Left lung (tissue), 10 donors: ENCODE data around the gene MKNK1. TPM values are rescaled to one million over a fixed set of nuclear protein-coding genes. Genes with fewer than 3 reads are reported as not detected.

ENCODE experiments used
- ATAC-seq: fragments of 200-7000 bp; cut with Tn5 transposase; one replicate; pipeline ENCODE4 v1.9.1; 2020; ENCODE audit warnings: moderate library complexity
- DNase-seq, 4 donors: peaks; one replicate each; pipeline ENCODE4 v3.0.0-alpha.2; 2013 to 2020
- H3K27ac ChIP-seq, 2 donors: fragments of 200-600 bp; sonication (generic) in 1 of 2; one replicate each; pipeline versions ENCODE4 v1.5.0 to v1.8.0; 2020 to 2021
- H3K27me3 ChIP-seq, 2 donors: fragments of 200-600 bp; sonication (generic) in 1 of 2; one replicate each; pipeline versions ENCODE4 v1.5.0 to v1.8.0; 2020 to 2021
- H3K36me3 ChIP-seq, 2 donors: fragments of 200-600 bp; sonication (generic) in 1 of 2; one replicate each; pipeline versions ENCODE4 v1.5.0 to v1.8.0; 2020 to 2021
- H3K4me1 ChIP-seq, 2 donors: fragments of 200-600 bp; one replicate each; pipeline ENCODE4 v1.8.0; 2021
- H3K4me3 ChIP-seq, 2 donors: fragments of 200-600 bp; sonication (generic) in 1 of 2; one replicate each; pipeline versions ENCODE4 v1.5.0 to v1.8.0; 2020 to 2021; ENCODE audit warnings: mild to moderate bottlenecking in 1 of 2
- H3K9me3 ChIP-seq, 2 donors: fragments of 200-600 bp; sonication (generic) in 1 of 2; one replicate each; pipeline versions ENCODE4 v1.5.0 to v1.8.0; 2020 to 2021
- intact Hi-C, 2 donors: fragments of 100-400 bp; cut with DNase I; formaldehyde crosslinking; loops; one replicate each; pipeline versions ENCODE4 v1.11.2 to v1.14.2; 2022
- polyA plus RNA-seq, 6 donors: library from polyadenylated mRNA; unstranded; fragments of 120-200 nt; gene quantifications; one replicate each; pipeline ENCODE4 v1.2.1, GENCODE V29; 2013; ENCODE audit not compliant: insufficient read length in 6 of 6
- total RNA-seq, 2 donors: library from RNA; stranded (reverse); fragmentation: NEBNext Ultra II Directional; extraction: Animal tissue kit (Norgen Biotek cat#: 25700); gene quantifications; one replicate each; pipeline ENCODE4 v1.2.1, GENCODE V29; 2021
- TF ChIP-seq, protein P1 (sequence below), 2 donors: fragments of 200-600 bp; sonication (generic) in 1 of 2; IDR thresholded peaks; one replicate each; pipeline versions ENCODE4 v1.5.0 to v1.8.0; 2021; ENCODE audit warnings: antibody characterized with exemption in 2 of 2
- donor health status: DM: no; HTN: yes; CAD: no.
- donor health status: DM: no; HTN: no; CAD: no.

The MKNK1 gene
- total and polyA plus RNA-seq, 8 donors, result 42.2 to 96.0 (median 51.4) TPM

DNA sequence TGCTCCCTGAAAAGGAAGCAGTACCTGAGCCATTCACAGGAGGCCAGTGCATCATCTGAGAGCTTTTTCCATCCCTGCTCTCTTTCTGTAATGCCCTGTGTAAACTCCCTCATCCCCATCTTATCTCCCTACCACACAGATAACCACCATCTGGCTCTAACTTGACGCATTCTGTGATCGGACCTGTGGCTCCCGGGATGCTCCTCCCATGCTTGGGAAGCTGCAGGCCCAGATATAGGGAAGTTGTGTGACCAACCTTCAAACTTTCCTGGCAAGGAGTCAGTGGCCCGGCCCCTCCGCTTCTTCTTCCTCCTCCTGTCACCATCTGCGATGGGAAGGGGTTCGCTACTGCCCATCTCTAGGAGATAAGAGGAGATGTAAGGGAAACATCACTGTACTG, 21.1 kb downstream of the MKNK1 start:
- intact Hi-C loops, result no loop called here
- peaks cover 8 to 94% of the 10 kb centered on the region in 2 donors for H3K4me1 ChIP-seq
- peaks cover 0 to 84% of the 10 kb centered on the region in 2 donors for H3K36me3 ChIP-seq
- TF ChIP-seq, protein P1, sequence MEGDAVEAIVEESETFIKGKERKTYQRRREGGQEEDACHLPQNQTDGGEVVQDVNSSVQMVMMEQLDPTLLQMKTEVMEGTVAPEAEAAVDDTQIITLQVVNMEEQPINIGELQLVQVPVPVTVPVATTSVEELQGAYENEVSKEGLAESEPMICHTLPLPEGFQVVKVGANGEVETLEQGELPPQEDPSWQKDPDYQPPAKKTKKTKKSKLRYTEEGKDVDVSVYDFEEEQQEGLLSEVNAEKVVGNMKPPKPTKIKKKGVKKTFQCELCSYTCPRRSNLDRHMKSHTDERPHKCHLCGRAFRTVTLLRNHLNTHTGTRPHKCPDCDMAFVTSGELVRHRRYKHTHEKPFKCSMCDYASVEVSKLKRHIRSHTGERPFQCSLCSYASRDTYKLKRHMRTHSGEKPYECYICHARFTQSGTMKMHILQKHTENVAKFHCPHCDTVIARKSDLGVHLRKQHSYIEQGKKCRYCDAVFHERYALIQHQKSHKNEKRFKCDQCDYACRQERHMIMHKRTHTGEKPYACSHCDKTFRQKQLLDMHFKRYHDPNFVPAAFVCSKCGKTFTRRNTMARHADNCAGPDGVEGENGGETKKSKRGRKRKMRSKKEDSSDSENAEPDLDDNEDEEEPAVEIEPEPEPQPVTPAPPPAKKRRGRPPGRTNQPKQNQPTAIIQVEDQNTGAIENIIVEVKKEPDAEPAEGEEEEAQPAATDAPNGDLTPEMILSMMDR (IDR thresholded peaks at IDR 0.05), result no peak
- no peaks in the 10 kb centered on the region for H3K27me3 ChIP-seq
- no peak for ATAC-seq
- H3K27ac ChIP-seq, result peak overlapping the region in 1 of 2 donors; percentile 88
- no peaks in the 10 kb centered on the region for H3K9me3 ChIP-seq
- H3K4me3 ChIP-seq, result no peak overlapping the region
- no peak for DNase-seq

DNA sequence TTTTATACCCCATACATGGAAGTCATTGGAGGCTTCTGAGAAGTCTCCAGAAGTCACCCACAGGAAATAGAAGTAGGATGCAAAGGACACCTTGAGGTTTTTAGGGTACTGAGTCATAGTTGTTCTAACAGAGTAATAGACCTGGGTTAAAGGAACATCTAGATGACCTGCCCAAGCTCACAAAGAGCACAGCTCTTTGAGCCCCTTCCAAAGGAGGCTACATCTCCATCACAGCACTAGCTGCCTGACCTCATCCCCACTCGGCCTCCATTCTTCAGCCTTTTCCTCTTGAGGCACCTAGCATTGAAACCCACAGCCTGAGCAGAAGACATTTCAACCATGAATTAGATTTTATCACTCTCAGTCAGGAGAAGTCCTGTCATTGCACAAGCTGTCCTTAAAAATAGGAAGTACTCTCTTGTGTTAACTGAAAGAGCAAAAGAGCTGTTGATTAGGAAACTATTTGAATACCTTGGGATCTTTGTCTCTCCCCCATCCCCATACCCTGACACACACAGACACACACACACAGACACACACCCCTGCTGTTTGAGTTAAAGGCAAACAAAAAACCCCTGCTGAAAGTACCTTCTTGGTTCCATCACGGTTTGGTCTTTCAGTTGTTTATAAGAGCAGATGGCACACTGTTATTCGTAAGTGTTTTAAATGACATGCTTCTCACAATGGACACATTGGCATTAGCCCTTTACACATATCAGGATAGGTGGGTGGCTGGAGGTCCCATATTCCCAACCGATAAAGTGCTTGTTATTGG, 22.2 kb downstream of the MKNK1 start:
- peak; percentile 43 for ATAC-seq
- H3K27ac ChIP-seq, result peak overlapping the region in 1 of 2 donors; percentile 88
- TF ChIP-seq, protein P1 (IDR thresholded peaks at IDR 0.05), result no peak
- intact Hi-C loops, result no loop called here
- H3K4me1 ChIP-seq, result peaks cover 8 to 83% of the 10 kb centered on the region in 2 donors
- no peaks in the 10 kb centered on the region for H3K9me3 ChIP-seq
- no peak overlapping the region for H3K4me3 ChIP-seq
- no peaks in the 10 kb centered on the region for H3K27me3 ChIP-seq
- H3K36me3 ChIP-seq, result peaks cover 0 to 84% of the 10 kb centered on the region in 2 donors
- no peak for DNase-seq

DNA sequence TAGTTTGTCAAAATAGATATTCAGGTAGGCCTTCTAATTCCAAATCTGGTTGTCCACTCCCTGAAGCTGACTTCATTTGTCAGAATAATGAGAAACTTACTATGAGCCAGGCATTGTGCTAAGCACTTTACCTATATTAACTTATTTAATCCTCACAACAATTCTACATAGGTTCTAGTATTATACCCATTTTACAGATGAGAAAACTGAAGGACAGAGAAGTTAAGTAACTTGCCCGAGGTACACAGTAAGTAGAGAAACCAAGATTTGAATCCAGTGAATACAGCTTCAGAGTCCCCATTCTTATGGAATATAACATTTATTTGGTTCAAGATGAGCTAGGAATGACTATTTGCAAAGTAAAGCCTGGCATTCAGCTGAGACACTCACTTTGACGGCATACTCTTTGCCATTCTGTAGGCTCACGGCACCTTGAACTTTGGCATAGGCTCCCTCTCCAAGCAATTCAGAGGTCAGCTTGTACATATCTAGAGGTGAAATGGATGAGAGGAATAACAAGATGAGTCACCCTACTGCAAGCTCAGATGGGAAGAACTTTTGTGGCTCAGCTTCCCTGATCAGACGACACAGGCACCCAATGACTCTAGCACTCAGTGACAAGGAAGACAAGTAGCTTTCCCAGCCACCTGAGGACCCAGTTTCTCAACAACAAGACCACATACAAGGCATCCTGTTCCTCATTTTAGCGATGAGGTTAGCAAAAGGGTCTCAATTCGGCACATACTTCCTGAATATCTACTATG, 23.7 kb downstream of the MKNK1 start:
- DNase-seq (no peak), ATAC-seq (no peak)
- peak overlapping the region in 1 of 2 donors; percentile 88 for H3K27ac ChIP-seq
- H3K9me3 ChIP-seq, result no peaks in the 10 kb centered on the region
- no peaks in the 10 kb centered on the region for H3K27me3 ChIP-seq
- H3K4me3 ChIP-seq, result no peak overlapping the region
- TF ChIP-seq, protein P1 (IDR thresholded peaks at IDR 0.05), result no peak
- intact Hi-C loops, result no loop called here
- H3K36me3 ChIP-seq, result peaks cover 0 to 84% of the 10 kb centered on the region in 2 donors
- H3K4me1 ChIP-seq, result peaks cover 8 to 68% of the 10 kb centered on the region in 2 donors

DNA sequence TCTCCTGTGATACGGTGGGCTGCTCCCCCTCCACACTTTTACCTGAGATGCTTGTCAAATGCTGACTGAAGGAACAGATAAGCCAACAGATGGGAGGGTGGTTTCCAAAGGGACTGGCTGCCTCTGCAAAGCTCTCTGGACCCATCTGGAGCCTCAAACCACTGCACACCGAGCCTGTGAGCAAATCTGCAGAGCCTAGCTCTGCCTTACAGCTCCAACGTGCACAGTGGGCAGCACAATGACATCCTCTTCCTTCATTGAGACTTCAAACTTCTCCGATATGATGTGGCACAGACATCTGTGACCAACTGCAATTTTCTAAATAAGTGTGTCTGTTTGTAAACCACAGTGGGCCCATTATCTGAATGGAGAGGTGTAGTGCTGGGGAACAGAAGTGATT, 26.4 kb downstream of the MKNK1 start:
- no peak overlapping the region for H3K27ac ChIP-seq
- ATAC-seq (no peak), DNase-seq (no peak)
- H3K36me3 ChIP-seq, result peaks cover 0 to 85% of the 10 kb centered on the region in 2 donors
- H3K27me3 ChIP-seq, result no peaks in the 10 kb centered on the region
- TF ChIP-seq, protein P1 (IDR thresholded peaks at IDR 0.05), result no peak
- peaks cover 8 to 43% of the 10 kb centered on the region in 2 donors for H3K4me1 ChIP-seq
- H3K4me3 ChIP-seq, result no peak overlapping the region
- intact Hi-C loops, result no loop called here
- H3K9me3 ChIP-seq, result no peaks in the 10 kb centered on the region

DNA sequence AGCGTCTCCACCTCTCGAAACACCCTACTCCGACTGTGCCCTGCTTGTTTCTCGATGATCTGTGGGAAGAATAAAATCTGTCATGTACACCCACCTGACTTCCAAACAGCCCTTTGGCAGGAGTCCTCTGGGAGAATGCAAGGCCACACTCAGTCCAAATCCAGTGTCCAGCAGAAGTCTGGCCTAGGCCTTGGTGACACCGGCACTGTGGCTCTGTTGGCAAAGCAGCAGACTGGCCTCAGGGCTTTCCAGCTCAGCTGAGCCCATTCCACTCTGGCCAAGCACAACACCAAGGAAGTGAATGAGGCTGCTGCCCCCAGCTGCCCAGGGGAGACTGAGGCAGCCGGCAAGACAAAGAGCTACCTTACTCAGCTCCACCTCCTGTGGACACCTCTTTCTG, 27.5 kb downstream of the MKNK1 start:
- Histone ChIP-seq H3K36me3 (peaks cover 0 to 88% of the 10 kb centered on the region in 2 donors), H3K4me1 (peaks cover 2 to 32% of the 10 kb centered on the region in 2 donors), H3K27ac (no peak overlapping the region), H3K27me3 (no peaks in the 10 kb centered on the region), H3K9me3 (no peaks in the 10 kb centered on the region), H3K4me3 (no peak overlapping the region)
- intact Hi-C loops, result no loop called here
- ATAC-seq, result no peak
- DNase-seq, result no peak
- TF ChIP-seq, protein P1 (IDR thresholded peaks at IDR 0.05), result no peak
